Hematopoietic multipotent progenitor cell treated with erythropoietin and hydrocortisone succinate and interleukin-3 and kit ligand, for 15 days (in vitro differentiated cells): ENCODE measurements around the gene POTEG.
"Not testable (repeated sequence)": the region's sequence is repeated elsewhere in the genome, so short reads cannot be mapped to it uniquely, and the experiment has no call there.

ENCODE experiments used
- DNase-seq: peaks from one replicate; pipeline ENCODE4 v3.0.0-alpha.2; 2015; ENCODE audit warnings: low spot score

Gene POTEG

DNA sequence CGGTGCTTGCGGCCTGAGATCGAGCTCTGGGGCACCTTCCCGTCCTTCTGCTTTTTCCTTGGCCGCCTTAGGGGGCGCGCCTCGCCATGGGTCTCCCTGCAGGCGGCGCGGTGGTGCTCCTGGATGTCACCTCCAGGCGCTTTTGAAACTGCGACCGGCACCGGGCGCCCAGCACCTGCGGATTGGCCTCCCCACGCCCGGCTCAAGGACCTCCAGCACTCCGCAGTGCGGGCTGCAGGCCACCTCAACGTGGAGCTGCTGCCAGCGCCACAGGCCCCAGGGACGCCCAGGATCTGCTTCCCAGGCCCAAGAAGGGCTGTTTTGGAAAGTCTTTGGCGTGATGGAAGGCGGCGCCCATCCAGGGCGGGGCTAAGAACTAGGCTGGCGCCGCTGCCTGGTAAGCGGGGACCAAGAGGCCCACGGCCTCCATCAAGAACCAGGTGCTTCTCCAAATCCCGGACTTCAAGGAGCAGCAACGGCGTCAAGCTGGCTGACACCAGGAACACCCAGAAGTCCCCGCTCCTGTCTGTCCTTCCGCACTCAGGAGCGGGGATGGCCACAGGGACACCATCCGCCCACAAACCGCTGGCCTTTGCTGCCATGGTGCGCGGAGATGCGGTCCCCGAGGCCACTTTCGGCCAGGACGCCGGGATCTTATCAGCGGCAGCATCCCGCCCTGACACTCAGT, 61.2 kb downstream of the POTEG start:
- DNase-seq, result not testable (repeated sequence)

DNA sequence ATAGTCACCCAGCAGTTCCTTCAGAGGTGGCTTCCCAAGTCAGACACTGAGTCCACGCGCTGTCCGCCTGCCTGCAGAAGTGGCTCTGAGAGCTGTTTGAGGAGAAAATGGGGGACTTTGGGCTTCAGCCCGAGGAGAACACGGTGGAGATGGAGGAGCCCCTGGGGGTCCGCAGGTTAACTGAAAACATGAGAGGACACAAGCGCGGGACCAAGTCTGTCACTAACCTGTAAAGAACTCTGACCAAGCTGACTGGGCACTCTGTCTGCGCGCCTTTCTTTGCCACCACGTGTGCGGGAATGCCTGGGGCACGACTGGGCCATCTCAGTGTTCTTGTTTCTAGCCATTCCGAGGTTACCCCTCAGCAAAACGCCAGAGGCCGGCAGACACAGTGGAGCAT, 62.4 kb downstream of the POTEG start:
- DNase-seq, result not testable (repeated sequence)

DNA sequence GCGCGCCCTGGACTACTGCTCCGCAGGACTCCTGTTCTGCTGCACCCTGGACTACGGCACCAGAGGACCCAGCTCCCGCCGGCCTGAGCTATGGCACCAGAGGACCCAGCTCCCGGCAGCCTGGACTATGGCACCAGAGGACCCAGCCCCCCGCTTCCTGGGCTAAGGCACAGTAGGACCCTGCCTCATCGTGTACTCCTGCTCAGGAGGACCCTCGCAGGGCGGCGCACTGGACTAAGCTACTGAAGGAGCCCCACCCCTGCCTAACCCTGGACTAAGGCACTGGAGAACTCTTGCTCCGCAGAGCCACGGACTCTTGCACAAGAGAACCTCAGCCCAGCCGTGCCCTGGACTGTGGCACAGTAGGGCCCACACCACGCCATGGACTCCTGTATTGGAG, 71.3 kb downstream of the POTEG start:
- not testable (repeated sequence) for DNase-seq

DNA sequence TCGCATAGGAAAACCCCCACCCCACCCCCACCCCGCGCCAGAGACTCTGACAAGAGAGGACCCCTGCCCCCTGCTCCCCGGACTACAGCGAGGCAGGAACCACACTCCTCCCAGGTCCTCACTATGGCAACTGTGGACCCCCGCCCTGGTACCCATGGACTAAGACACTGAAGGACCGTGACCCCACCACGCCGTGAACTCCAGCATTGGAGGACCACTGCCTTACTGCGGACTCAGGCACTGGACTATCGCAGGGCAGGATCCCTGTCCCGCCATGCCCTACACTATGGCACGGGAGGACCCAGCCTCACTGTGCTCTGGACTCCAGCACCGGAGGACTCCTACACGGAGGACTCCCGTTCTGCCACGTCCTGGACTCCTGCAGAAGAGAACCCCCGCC, 71.8 kb downstream of the POTEG start:
- DNase-seq, result not testable (repeated sequence)

DNA sequence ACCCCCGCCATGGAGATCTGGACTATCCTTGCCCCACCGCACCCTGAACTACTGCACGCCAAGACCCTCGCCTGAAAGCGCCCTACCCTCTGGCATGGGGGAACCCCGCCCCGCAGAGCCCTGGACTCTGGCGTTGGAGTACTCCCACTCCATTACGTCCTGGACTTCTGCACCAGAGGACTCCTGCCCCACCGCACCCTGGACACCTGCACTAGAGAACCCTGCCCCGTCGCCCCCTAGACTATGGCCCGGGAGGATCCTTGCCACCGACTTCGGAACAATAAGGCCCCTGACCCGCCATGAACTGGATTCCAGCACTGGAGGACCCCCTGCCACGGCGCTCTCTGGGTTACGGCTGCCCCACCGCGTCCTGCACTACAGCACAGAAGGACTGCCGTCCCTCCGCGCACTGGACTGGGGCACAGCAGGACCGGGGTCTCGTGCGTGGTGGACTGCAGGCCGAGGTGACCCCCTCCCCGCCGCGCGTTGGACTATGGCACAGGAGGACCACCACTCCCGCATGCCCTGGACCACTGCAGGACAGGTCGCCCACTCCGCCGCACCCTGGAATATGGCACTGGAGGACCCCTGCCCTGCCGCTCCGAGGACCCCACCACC, 72.4 kb downstream of the POTEG start:
- not testable (repeated sequence) for DNase-seq

DNA sequence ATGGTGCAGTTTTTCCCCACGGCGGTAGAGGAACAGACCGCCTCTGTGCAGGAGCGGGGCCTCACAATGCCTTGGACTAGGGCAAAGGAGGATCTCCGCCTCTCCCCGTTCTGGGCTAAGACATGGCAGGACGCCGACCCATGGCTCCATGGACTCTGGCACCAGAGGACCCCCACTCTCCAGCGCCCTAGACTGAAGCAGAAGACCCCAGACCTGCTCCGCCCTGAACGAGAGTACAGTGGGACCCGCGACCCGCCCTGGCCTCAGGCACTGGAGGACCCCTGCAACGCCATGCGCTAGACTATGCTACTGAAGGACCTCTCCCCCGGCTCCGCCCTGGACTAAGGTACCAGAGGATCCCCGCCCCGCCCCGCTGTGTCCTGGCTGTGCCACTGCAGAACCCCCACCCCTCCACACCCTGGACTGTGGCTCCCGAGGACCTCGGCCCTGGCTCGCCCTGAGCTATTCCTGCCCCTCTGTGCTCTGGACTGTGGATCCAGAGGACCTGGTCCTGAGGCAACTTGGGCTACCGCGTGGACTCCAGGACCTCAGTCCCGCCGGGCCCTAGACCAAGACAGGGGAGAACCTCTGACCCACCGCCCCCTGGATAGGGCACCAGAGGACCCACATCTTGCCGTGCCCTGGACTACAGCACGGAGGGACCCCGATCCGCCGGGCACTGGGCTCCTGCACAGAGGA, 73.1 kb downstream of the POTEG start:
- not testable (repeated sequence) for DNase-seq
